GM21825 (cell line): ENCODE results near the gene LENEP.
A peak's percentile ranks its signal among the peaks of the same experiment; 100 is the strongest.

Source experiments
- ATAC-seq: cut with Tn5 transposase; IDR thresholded peaks from one replicate; pipeline ENCODE4 v1.9.1; 2021; ENCODE audit warnings: mild to moderate bottlenecking, moderate library complexity; ENCODE audit not compliant: unreplicated experiment

Gene LENEP, protein sequence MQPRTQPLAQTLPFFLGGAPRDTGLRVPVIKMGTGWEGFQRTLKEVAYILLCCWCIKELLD

DNA sequence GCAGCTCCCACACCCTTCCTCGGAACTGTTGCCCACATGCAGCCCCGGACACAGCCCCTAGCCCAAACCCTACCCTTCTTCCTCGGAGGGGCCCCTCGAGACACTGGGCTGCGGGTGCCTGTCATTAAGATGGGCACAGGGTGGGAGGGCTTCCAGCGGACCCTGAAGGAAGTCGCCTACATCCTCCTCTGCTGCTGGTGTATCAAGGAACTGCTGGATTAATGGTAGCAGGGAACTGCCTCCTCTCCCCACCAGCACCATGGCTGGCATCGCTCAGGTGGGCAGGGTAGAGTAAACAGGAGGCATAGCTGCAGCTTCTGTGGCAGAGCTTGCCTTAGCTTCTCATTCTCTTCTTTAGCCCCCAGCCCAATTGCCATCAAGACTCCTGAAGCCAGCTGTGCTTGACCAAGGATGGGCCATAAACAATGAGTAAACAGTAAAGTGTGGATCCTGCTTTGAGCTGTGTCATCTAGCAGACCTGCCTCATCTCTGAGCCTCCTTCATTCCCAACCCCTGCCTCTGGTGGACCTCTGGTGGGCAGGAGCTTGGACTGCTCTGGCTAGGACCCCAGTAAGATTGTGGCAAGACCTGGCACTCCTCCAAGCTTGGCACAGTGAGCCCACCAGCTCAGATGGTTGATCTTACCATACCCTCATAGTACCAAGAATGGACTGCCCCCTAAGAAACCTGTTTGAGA lies at the start of gene LENEP:
LENEP (plus strand) TSS at position 15 of the 697 bp plus-strand sequence; CDS start at position 37, 22 bp downstream.
- ATAC-seq = no peak

DNA sequence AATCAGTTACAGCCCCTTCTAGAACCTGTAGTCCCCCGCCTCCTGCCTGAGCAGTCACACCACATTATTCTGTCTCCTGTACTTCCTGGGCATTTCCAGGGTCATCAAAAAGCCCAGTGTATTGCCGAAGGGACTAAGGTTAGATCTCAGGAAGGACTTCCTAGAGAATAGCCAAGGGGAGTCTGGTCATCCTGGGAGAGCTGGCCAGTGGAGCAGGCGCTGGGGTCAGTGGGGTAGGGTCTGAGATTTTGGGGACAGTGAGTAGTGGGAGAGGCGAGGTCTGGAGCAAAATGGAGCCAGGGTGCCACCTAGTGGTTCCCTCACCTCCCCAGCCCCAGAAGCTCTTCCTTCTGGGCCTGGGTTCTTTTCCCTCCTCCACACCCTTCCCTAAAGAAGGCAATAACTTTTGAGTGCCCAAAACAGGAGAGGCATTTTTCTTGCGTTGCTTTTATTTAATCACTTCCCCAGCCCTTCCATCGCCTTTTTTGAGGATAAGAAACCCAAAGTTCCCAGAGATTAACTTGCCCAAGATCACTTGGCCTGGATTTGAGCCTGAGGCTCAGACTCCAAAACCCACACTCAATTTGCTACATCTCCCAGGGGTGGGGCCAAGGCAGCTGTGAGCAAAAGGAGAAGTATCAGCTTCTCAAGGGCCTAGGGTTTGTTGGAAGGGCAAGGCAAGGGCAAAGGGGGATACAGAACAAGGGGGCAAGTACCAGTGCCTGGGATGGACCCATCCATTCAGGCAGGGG lies 49.6 kb upstream of the LENEP start:
- ATAC-seq = no peak

DNA sequence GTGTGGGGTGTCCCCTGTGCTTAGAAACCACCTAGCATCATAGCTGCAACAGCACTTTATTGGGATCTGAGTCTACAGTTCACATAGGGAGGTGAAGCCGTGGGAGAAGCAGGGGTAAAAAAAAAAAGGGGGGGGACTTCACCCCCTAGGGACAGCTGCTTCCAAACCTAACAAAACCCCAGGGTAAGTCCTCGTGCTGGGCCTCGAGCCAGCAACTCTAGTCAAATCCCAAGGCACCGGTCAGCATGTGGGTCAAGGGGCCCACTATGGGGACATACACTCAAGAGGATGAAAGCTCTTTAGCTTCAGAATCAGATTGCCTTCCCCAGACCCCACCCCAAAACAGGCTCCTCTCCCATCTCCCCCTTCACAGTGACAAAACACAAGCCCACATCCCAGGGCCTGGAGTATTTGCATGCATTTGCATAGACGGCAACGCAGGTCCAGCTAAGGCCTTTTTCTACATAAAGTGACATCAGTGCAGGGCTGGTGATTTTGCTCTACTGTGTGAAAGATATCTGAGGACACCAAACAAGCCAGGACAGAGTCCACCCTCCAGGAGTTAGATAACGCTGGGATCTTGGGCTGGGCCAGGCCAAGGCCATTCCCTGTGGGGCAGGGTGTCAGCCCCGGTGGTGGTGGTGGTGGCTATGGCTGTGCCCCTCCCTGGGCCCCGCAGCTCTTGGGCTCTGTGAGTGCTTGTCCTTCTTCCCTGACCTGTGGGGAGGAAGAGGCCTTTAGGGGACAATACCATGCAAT lies 48.8 kb upstream of the LENEP start:
- no peak for ATAC-seq

DNA sequence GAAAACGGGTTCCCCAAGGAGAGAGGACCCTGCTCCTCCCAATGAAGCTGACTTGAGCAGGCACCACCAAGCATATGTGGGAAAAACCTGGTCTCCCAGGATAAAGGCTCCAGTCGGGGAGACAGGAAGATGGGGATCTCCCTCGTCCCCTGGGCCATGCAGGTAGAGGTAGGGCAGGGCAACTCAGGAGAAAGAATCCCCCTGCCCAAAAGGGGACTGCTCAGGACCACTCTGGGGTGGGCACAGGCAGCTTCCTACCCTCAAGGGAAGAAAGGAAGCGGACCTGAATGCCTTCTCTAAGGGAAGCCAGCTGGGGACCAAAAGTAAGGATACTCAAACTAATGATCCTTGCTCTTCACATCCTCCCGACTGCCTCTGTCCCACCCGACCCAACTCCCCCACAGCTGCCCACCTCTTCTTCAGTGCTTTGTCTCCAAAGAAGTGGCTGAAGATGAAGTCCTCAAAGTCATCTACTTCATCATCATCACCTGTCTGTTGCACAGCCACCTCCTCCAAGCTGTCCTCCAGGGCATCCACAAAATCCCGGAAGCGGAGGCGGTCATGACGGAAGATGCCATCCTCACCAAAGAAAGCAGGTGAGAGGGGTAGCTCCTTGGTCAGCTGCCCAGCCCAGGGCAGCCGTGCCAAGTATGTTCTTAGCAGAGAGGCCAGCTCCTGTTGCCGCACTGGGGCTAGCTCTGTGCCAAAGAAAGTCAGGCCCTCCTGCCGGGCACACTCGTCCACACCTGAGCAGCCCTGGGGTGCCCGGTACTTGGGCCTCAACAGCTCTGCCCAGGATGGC lies 48.0 kb upstream of the LENEP start:
- no peak for ATAC-seq

DNA sequence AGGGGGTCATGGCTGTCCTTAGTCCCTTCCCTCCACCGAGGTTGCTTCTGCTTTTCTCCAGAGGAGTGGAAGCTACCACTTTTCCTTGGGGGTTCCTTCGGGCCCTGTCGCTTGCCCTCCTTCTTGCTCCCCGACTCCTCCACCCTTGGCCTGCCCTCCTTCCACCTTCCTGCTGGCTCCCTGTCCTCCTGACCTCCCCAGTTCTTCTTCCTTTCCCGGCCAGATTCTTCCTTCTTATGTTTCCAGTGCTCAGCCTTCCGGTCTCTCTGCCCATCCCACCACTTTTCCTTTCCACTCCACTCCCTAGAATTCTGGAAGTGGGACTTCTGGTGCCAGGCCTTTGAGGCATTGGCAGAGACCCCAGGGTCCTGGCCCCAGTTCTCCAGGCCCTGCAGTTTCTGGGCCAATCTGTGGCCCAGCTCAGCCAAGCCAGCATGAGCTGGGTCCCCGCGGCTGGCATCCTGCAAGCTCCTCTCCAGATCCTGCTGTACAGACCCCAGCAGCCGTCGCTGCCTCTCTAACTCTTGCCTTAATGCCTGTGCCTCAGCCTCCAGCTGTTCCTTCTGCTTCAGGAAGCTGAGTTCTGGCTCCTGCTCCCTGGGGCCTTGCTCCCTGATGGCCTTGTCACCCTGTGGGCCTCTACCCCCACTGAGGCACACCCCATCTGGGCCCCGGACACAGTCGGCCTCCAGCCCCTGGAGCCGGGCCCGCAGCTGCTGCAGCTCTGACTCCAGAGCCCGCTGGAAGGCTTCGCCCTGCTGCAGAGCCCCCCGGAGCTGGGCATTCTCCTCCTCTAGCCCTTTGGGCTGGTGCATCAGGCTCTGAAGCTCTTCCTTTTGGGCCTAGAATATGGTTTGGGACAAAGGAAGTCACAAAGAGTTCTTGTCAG lies 47.2 kb upstream of the LENEP start:
- no peak for ATAC-seq

DNA sequence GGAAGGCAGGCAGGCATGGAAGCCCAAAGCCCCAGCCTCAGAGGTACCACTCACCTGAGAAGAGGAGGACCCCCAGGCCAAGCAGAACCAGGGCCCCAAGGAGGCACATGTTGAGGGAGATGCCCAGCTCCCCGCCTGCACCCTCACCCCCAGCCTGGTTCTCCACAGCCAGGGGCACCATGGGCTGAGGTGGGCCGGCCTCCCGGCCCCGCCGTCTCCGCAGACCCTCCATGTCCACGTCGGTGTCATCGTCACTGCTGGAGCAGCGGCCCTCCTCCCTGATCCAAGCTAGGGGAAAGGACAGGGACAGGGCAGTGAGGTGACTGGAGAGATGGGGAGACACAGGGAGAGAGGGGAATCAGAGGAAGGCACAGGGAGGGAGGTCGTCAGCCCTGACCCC lies 45.3 kb upstream of the LENEP start:
- ATAC-seq = no peak

DNA sequence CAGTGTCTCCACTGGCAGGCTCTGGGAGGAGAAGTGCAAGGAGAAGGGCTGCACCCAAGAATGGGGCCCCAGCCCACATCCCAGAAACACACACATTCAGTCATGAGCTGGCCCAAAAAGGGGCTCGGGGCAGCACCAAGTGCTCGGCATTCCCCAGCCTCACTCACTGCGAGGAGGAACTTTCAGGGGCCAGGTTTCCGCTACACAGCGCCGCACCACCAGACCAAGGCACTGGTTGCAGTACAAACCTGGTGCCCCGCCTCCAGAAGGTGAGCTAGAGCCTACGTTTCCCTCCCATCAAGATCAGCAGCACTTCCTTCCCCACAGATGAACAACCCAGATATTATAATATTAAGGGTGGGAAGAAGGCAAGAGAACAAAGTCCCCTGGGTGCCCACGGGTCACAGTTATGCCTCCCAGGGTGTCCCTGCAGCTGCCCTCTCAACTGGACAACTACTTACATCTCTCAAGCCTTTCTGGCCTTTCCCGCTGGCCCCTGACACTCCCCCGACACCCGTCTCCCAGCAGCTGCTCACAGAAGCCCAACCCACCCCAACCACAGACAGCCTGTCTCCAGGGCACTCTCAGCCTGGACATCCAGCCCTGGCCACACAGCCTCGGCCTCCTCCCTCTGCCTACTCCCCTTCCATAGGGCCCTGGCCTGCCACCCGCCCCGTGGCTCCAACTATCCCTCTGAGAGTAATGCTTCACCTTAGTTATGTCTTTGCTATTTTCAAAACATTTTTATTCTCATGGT lies 41.3 kb upstream of the LENEP start:
- no peak for ATAC-seq

DNA sequence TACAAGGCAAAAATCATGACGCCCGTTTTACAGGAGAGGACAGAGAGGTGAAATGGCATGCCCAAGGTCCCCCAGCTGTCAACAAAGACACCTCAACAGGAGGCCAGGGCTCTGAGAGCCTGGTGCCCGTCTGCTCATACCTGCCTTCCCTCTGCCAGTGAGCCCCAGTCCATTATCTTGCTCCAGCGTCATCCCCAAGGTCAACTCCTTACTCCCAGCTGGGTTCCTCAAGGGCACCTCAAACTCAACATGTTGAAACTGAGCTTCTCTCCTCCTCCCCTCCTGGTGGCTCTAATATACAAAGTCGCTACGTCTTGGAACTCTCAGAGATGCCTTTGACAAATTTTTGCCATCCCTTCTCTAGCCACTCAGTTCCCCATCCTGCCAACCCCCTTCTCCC lies 40.7 kb upstream of the LENEP start:
- no peak for ATAC-seq

DNA sequence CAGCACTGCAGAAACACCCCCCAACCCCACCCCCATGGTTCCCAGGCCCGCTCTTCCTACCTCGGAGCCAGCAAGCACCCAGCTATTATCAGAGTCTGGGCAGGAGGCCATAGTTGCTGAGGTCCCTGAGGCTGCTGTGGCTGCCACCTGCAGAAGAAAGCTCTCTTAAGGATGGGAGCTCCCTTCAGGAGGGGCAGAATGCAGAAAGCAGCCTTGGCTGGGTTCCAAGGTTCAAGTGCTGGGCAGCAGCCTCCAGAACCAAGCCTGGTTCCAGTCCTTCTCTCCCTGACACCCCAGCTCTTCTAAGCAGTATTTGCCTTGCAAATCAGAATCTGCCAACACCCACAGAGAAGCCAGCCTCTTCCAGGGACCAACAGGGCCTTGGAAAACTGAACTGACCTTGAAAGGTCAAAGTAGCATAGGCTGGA lies 39.8 kb upstream of the LENEP start:
- ATAC-seq = no peak

DNA sequence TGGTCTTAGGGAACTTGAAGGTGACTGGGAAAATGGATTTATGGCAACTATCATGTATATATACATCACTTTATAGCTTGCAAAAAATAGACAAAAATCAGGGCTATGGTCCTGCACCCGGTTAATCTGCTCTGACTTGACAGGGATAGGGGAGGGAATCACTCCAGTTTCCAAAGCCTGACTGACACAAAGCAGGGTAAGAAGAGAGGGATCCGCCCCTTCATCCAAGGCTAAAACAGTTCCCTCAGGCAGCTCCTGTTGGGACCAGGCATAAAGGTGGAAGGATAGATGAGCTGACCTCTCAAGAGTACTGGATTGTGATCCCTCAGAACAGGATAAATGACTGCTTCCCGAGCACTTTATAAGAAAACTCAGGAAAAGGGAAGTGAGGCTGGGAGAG lies 38.8 kb upstream of the LENEP start:
- ATAC-seq = no peak

DNA sequence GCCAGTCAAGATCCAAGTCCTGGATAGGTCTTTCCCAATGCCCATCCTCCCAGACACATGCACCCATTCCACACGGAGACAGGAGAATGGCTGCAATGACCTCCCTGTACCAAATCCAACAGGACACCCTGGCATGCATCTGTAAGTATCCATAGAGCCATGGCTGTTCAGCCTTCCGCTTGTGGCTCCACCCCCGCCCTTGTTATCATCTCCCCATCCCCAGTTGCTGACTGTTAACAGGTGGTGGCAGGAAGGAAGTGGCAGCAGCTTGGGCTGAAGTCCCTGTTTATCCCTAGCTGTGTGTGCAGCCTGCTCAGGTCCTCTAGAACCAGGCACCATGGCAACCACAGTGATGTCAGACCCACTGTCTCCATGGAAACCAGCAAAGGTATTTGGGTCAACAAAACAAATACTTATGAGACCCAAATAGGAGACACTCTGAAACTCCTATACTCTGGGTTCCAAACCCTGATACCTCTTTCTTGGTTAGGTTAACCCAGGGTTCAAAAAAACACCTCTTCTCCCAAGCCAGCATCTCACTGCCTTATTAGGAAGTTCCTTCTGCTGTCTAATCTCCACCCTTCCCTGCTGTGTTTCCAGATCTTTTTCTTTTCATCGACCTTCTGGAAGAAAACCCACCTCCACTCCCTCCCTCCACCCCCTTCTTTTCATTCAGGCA lies 38.2 kb upstream of the LENEP start:
- ATAC-seq = peak; percentile 51

DNA sequence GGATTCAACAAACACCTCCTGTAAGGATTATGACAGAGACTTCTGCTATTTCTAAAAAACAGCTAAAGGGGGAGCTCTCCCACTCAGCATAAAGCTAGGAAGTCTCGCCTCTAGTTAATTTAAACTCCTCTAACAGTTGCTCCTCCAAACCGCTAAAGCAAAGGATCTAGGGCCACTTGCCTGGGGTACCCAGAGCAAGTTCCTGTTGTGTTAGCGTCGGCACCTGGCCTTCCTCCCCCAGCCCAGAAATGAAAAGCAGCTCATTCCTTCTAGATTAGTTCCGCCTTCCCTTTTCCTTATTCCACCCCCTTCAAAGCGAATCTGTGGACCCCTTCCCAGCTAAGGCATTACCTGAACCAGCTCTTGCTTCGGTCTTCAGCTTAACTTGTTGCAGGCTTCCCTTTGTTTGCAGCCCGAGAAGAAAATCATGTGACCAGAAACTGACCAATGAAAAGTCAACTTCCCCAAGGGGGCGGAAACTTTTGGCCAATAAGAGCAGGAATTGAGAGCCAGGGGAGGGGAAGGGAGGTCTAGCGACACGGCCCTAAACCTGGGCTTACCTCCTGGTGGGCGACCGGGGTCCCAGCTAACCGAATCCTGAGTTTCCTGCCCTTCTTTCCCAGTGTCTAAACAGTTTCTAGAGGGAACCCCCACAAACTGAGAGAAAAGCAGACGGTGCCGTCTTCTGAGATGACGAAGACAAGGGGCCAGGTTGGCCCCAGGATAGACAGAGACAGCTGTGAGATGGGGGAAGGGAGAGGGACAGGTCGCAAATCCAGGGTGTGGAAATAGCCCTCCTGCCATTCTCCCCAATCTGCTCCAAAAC lies 37.5 kb upstream of the LENEP start, which contains the start of gene PBXIP1:
PBXIP1 (minus strand) TSS at position 382 of the 826 bp plus-strand sequence. CDS start 2,378 bp downstream, outside the sequence.
- ATAC-seq = peak; percentile 52

DNA sequence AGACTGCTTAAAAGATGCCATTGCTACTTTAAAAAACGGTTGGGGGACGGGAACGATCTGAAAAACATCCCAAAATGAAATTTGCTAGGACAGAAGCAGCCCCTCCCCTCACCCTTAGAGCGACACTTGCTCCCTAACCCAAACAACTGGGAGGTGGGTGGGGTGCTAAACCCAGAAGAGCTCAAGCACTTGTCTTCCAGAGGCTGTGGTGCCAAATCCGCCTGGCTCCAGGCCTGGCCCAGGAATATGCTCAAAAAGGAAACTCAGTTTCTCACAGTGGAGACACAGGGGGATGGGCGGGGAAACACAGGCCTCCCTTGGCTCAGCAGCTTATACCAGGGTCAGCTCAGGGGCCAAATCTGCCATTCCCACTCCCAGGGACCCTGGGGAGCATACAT lies 36.8 kb upstream of the LENEP start:
- ATAC-seq = no peak

DNA sequence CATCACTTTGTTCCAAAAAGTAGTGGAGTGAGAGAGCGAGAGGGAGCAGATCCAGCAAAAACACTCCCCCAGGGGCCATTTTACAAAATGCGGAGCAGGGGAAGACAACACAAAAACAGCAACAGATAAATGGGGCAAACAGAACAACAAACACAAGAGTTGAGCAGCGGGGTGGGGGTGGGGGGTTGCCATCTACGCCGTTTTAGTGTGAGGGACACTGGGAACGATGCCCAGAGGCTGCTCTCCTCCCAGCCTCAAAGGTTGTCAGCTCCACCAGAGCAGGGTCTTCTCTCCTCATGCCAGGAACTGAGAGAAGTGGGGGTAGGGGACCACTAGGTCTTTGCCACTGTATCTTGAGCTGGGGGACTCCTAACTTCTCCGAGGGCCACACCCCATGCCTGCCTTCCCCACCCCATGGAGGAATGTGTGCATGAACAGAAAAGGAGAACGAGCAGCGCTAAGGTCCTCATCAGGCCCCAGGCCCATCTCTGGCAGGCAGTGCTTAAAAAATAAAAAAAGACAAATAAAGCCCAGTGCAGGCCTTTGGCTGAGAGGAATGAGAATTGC lies 36.2 kb upstream of the LENEP start:
- no peak for ATAC-seq

DNA sequence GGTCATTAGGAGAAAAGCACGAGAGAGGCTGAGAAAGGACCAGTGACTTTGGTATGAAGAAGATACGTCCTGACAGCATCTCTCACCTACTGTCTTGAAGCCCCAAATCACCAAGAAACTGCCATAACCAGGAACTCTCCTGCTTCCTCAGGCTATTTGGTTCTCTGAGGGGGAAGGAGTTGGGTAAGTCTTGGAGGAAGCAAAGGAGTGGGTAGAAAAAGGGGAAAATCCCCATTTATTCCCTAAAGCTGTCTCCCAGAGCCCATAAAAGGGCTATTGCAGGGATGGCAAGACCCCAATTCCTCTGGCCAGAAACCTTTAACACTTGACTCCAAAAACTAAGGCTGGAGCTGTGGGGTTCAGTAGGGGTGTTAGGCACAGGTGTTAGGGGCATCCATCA lies 35.4 kb upstream of the LENEP start:
- ATAC-seq = no peak

DNA sequence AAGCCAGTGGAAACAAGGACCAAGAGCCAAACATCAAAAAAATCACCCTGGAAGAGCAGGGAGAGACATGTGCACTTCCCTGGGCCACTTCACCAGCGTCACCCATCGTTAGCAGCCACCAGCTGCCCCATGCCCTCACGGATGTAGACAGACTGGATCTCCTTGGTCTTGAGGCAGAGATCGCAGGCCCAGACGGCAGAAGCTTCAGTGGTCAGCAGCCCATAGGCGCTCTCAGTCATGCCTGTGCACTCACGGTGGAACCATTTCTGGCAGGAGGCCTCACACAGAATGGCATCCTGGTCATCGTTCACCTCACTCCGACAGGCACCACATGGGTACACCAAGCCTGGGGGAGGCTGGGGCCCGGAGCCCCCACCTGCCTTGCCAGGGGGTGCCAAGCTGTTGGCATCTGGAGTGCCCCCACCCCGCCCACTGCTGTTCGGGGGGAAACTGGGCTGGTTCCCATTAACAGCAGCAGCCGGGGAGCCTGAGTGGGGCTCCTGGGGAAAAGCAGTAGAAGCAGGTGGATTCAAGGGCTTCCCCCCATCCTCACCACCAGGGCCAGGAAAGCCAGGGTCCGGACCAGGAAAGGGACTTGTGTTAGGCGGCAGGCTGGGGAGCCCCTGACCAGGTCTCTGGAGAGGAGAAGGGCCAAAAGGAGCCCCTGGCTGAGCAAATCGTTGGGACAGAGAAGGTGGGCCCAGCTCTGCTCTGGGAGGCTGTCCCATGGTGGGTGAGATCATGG lies 34.5 kb upstream of the LENEP start:
- no peak for ATAC-seq

DNA sequence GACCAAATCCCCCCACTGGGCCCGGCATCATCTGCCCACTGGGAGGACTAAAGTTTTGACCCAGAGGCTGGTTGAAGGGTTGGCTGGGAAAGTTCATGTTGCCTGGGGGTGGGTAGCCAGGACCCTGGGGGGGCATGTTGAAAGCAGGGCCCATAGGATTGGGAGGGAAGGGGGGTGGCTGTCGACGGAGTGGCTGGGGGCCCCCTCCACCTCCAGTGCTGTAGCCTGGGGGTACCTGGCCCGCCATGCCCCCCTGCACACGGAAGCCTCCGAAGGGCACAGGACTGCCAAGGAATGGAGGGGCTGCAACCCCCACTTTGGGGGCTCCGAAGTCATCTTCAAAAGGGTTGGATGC lies 34.0 kb upstream of the LENEP start:
- ATAC-seq = no peak
